HEK293 (cell line): ENCODE measurements around the gene FBN2.

Experiments
- CTCF ChIA-PET: fragments of 350-600 bp; formaldehyde crosslinking; extraction: SDS; loops from one replicate; lab custom pipeline; 2021; ENCODE audit warnings: antibody characterized with exemption; lab: Yijun Ruan, JAX
- POLR2A ChIA-PET: fragments of 300-600 bp; formaldehyde crosslinking; extraction: SDS; loops from one replicate; lab custom pipeline; 2020; ENCODE audit warnings: antibody characterized with exemption, inconsistent platforms; lab: Yijun Ruan, JAX
- H3K27ac ChIP-seq: fragments of 200-500 bp; sonication (Bioruptor generic); 2 replicates; pipeline ENCODE4 v1.5.1; 2014; ENCODE audit warnings: low read depth, low read length, control low read depth, inconsistent platforms; ENCODE audit errors: extremely low read depth
- H3K36me3 ChIP-seq, 2 experiments: fragments of 200-500 bp in 1 of 2; sonication (Bioruptor generic) in 1 of 2; 1 replicate in 1 of 2; 2 replicates in 1 of 2; pipeline ENCODE4 v1.5.1; 2014 to 2017; ENCODE audit warnings: inconsistent platforms in 2 of 2, low read length in 2 of 2; ENCODE audit not compliant: control insufficient read depth in 2 of 2, insufficient read depth in 1 of 2
- H3K4me1 ChIP-seq: fragments of 200-500 bp; sonication (Bioruptor generic); 2 replicates; pipeline ENCODE4 v1.5.1; 2014; ENCODE audit warnings: mild to moderate bottlenecking, low read length, inconsistent platforms; ENCODE audit not compliant: control insufficient read depth, insufficient read depth
- H3K4me3 ChIP-seq: 2 replicates; pipeline ENCODE4 v1.5.1; 2011; ENCODE audit warnings: low read depth, mild to moderate bottlenecking, control low read depth, low read length, moderate library complexity
- H3K9me3 ChIP-seq: fragments of 200-500 bp; sonication (Bioruptor generic); 2 replicates; pipeline ENCODE4 v1.5.1; 2014; ENCODE audit warnings: low read depth, low read length, inconsistent platforms; ENCODE audit not compliant: control insufficient read depth, insufficient read depth
- FEZF1 ChIP-seq: fragments of 450-650 bp; formaldehyde crosslinking; IDR thresholded peaks from 2 replicates; pipeline ENCODE4 v1.5.1; 2016; ENCODE audit warnings: missing biosample characterization, missing genetic modification characterization
- OVOL3 ChIP-seq: fragments of 450-650 bp; formaldehyde crosslinking; IDR thresholded peaks from 2 replicates; pipeline ENCODE4 v1.5.1; 2016; ENCODE audit warnings: missing biosample characterization, missing genetic modification characterization
- ZBTB20 ChIP-seq: fragments of 450-650 bp; formaldehyde crosslinking; IDR thresholded peaks from 2 replicates; pipeline ENCODE4 v1.5.1; 2016; ENCODE audit warnings: missing biosample characterization, missing genetic modification characterization
- ZNF114 ChIP-seq: fragments of 450-650 bp; formaldehyde crosslinking; IDR thresholded peaks from 2 replicates; pipeline ENCODE4 v1.5.0; 2017; ENCODE audit warnings: missing biosample characterization, missing genetic modification characterization
- ZNF157 ChIP-seq: fragments of 450-650 bp; formaldehyde crosslinking; IDR thresholded peaks from 2 replicates; pipeline ENCODE4 v1.5.1; 2016; ENCODE audit warnings: missing biosample characterization, missing genetic modification characterization
- ZNF366 ChIP-seq: fragments of 450-650 bp; formaldehyde crosslinking; conservative IDR thresholded peaks from 2 replicates; pipeline ENCODE4 v1.5.1; 2016; ENCODE audit warnings: missing biosample characterization, missing genetic modification characterization
- ZNF433 ChIP-seq: fragments of 450-650 bp; formaldehyde crosslinking; IDR thresholded peaks from 2 replicates; pipeline ENCODE4 v1.5.1; 2016; ENCODE audit warnings: missing biosample characterization, missing genetic modification characterization, low read depth
- ZNF529 ChIP-seq: fragments of 450-650 bp; formaldehyde crosslinking; IDR thresholded peaks from 2 replicates; pipeline ENCODE4 v1.5.1; 2017; ENCODE audit warnings: missing genetic modification characterization, missing biosample characterization; ENCODE audit not compliant: insufficient replicate concordance
- ZNF555 ChIP-seq: fragments of 450-650 bp; formaldehyde crosslinking; conservative IDR thresholded peaks from 2 replicates; pipeline ENCODE4 v1.5.1; 2017; ENCODE audit warnings: missing biosample characterization, mild to moderate bottlenecking, missing genetic modification characterization, inconsistent platforms
- ZNF600 ChIP-seq: fragments of 450-650 bp; formaldehyde crosslinking; IDR thresholded peaks from 2 replicates; pipeline ENCODE4 v1.5.1; 2016; ENCODE audit warnings: missing biosample characterization, missing genetic modification characterization
- ZNF623 ChIP-seq: fragments of 450-650 bp; formaldehyde crosslinking; IDR thresholded peaks from 2 replicates; pipeline ENCODE4 v1.5.1; 2016; ENCODE audit warnings: missing biosample characterization, missing genetic modification characterization
- ZNF654 ChIP-seq: fragments of 450-650 bp; formaldehyde crosslinking; IDR thresholded peaks from 2 replicates; pipeline ENCODE4 v1.5.1; 2016; ENCODE audit warnings: low read depth, missing biosample characterization, missing genetic modification characterization
- ZNF664 ChIP-seq: fragments of 450-650 bp; formaldehyde crosslinking; IDR thresholded peaks from 2 replicates; pipeline ENCODE4 v1.5.1; 2016; ENCODE audit warnings: missing biosample characterization, missing genetic modification characterization
- ZNF792 ChIP-seq: fragments of 450-650 bp; formaldehyde crosslinking; IDR thresholded peaks from 2 replicates; pipeline ENCODE4 v1.5.1; 2016; ENCODE audit warnings: missing biosample characterization, missing genetic modification characterization
- ZNF837 ChIP-seq: fragments of 450-650 bp; formaldehyde crosslinking; IDR thresholded peaks from 2 replicates; pipeline ENCODE4 v1.5.1; 2016; ENCODE audit warnings: missing biosample characterization, missing genetic modification characterization
- ZSCAN23 ChIP-seq: fragments of 450-650 bp; formaldehyde crosslinking; IDR thresholded peaks from 2 replicates; pipeline ENCODE4 v1.5.1; 2016; ENCODE audit warnings: missing biosample characterization, missing genetic modification characterization
- TF ChIP-seq, protein P1 (sequence below): fragments of 450-650 bp; formaldehyde crosslinking; IDR thresholded peaks from 2 replicates; pipeline ENCODE4 v1.5.1; 2016; ENCODE audit warnings: missing biosample characterization, missing genetic modification characterization, low read depth
- TF ChIP-seq, protein P2 (sequence below): fragments of 450-650 bp; formaldehyde crosslinking; IDR thresholded peaks from 2 replicates; pipeline ENCODE4 v1.5.1; 2016; ENCODE audit warnings: missing biosample characterization, missing genetic modification characterization
- TF ChIP-seq, protein P3 (sequence below): fragments of 450-650 bp; formaldehyde crosslinking; IDR thresholded peaks from 2 replicates; pipeline ENCODE4 v1.5.1; 2017; ENCODE audit warnings: missing biosample characterization, missing genetic modification characterization
- TF ChIP-seq, protein P4 (sequence below): fragments of 450-650 bp; formaldehyde crosslinking; IDR thresholded peaks from 2 replicates; pipeline ENCODE4 v1.5.1; 2017; ENCODE audit warnings: missing biosample characterization, missing genetic modification characterization
- TF ChIP-seq, protein P5 (sequence below): fragments of 450-650 bp; formaldehyde crosslinking; IDR thresholded peaks from 2 replicates; pipeline ENCODE4 v1.5.1; 2017; ENCODE audit warnings: missing biosample characterization, mild to moderate bottlenecking, missing genetic modification characterization, moderate library complexity
- TF ChIP-seq, protein P6 (sequence below): fragments of 450-650 bp; formaldehyde crosslinking; IDR thresholded peaks from 2 replicates; pipeline ENCODE4 v1.5.1; 2017; ENCODE audit warnings: missing biosample characterization, missing genetic modification characterization

The FBN2 gene

DNA sequence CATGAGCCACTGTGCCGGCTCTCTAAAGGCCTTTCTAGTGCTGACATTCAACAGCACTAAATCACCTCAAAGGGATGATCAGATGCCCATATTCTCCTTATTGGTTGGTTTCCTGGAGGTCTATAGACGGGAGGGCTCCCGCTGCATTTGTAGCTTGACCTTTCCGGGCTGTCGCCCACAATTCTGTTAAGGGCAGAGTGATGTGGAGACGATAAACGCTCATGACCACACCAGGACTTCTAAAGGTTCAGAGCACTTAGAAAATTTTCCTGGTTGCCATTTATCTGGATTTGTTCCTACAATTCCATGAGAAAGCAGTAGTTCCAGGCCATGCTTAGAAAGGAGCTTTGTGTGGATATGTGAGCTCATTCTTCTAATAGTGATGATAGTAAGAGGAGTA is 284.2 kb downstream of the FBN2 start:
- H3K9me3 ChIP-seq = no peaks in the 10 kb centered on the region
- no peak overlapping the region for H3K27ac ChIP-seq
- H3K4me3 ChIP-seq = no peak overlapping the region
- TF ChIP-seq ZNF114 (tag by site-specific recombination) (no peak), ZNF792 (tag by site-specific recombination) (no peak), ZNF433 (tag by site-specific recombination) (no peak), ZNF157 (tag by site-specific recombination) (no peak), ZNF555 (tag by site-specific recombination) (no peak), ZNF664 (tag by site-specific recombination) (no peak), OVOL3 (tag by site-specific recombination) (no peak)
- TF ChIP-seq, protein P1, sequence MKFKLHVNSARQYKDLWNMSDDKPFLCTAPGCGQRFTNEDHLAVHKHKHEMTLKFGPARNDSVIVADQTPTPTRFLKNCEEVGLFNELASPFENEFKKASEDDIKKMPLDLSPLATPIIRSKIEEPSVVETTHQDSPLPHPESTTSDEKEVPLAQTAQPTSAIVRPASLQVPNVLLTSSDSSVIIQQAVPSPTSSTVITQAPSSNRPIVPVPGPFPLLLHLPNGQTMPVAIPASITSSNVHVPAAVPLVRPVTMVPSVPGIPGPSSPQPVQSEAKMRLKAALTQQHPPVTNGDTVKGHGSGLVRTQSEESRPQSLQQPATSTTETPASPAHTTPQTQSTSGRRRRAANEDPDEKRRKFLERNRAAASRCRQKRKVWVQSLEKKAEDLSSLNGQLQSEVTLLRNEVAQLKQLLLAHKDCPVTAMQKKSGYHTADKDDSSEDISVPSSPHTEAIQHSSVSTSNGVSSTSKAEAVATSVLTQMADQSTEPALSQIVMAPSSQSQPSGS (tag by site-specific recombination) = no peak
- TF ChIP-seq, protein P2, sequence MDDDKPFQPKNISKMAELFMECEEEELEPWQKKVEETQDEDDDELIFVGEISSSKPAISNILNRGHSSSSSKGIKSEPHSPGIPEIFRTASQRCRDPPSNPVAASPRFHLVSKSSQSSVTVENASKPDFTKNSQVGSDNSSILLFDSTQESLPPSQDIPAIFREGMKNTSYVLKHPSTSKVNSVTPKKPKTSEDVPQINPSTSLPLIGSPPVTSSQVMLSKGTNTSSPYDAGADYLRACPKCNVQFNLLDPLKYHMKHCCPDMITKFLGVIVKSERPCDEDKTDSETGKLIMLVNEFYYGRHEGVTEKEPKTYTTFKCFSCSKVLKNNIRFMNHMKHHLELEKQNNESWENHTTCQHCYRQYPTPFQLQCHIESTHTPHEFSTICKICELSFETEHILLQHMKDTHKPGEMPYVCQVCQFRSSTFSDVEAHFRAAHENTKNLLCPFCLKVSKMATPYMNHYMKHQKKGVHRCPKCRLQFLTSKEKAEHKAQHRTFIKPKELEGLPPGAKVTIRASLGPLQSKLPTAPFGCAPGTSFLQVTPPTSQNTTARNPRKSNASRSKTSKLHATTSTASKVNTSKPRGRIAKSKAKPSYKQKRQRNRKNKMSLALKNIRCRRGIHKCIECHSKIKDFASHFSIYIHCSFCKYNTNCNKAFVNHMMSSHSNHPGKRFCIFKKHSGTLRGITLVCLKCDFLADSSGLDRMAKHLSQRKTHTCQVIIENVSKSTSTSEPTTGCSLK = no peak
- TF ChIP-seq, protein P3, sequence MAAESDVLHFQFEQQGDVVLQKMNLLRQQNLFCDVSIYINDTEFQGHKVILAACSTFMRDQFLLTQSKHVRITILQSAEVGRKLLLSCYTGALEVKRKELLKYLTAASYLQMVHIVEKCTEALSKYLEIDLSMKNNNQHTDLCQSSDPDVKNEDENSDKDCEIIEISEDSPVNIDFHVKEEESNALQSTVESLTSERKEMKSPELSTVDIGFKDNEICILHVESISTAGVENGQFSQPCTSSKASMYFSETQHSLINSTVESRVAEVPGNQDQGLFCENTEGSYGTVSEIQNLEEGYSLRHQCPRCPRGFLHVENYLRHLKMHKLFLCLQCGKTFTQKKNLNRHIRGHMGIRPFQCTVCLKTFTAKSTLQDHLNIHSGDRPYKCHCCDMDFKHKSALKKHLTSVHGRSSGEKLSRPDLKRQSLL (tag by site-specific recombination) = no peak
- TF ChIP-seq, protein P4, sequence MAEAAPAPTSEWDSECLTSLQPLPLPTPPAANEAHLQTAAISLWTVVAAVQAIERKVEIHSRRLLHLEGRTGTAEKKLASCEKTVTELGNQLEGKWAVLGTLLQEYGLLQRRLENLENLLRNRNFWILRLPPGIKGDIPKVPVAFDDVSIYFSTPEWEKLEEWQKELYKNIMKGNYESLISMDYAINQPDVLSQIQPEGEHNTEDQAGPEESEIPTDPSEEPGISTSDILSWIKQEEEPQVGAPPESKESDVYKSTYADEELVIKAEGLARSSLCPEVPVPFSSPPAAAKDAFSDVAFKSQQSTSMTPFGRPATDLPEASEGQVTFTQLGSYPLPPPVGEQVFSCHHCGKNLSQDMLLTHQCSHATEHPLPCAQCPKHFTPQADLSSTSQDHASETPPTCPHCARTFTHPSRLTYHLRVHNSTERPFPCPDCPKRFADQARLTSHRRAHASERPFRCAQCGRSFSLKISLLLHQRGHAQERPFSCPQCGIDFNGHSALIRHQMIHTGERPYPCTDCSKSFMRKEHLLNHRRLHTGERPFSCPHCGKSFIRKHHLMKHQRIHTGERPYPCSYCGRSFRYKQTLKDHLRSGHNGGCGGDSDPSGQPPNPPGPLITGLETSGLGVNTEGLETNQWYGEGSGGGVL (tag by site-specific recombination) = no peak
- TF ChIP-seq, all 188 proteins: peak for 0
- Histone ChIP-seq H3K36me3 (peaks cover 4 to 6% of the 10 kb centered on the region in 2 experiments; a peak in 2 of 3 replicates), H3K4me1 (no peaks in the 10 kb centered on the region)
- ChIA-PET CTCF (no interaction called here), POLR2A (no interaction called here)

DNA sequence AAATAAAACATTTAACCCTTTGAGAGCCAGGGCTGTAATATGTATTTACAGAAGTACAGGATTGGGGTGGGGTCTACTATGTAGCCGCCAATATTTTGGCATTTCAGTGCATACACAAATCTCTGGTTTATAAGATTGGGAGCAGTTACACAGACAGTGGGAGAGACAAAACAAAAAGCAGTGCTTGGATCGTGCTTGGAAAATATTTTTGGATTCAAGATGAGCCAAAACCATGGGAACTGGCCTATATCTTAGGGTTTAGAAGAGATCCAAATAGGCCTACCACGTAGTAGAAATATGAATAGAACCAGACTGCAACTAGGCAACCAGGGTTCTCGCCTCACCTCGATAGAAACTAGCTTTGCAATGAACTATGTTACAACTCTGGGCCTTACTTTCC is 284.9 kb downstream of the FBN2 start:
- POLR2A ChIA-PET = no interaction called here
- CTCF ChIA-PET = no interaction called here
- TF ChIP-seq FEZF1 (tag by site-specific recombination) (no peak), ZNF529 (tag by site-specific recombination) (no peak), ZBTB20 (tag by site-specific recombination) (no peak), ZNF366 (tag by site-specific recombination) (no peak), ZNF837 (no peak), ZSCAN23 (tag by site-specific recombination) (no peak), ZNF623 (tag by site-specific recombination) (no peak), ZNF600 (tag by site-specific recombination) (no peak), ZNF654 (no peak)
- TF ChIP-seq, protein P5, sequence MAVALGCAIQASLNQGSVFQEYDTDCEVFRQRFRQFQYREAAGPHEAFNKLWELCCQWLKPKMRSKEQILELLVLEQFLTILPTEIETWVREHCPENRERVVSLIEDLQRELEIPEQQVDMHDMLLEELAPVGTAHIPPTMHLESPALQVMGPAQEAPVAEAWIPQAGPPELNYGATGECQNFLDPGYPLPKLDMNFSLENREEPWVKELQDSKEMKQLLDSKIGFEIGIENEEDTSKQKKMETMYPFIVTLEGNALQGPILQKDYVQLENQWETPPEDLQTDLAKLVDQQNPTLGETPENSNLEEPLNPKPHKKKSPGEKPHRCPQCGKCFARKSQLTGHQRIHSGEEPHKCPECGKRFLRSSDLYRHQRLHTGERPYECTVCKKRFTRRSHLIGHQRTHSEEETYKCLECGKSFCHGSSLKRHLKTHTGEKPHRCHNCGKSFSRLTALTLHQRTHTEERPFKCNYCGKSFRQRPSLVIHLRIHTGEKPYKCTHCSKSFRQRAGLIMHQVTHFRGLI (tag by site-specific recombination) = no peak
- TF ChIP-seq, protein P6, sequence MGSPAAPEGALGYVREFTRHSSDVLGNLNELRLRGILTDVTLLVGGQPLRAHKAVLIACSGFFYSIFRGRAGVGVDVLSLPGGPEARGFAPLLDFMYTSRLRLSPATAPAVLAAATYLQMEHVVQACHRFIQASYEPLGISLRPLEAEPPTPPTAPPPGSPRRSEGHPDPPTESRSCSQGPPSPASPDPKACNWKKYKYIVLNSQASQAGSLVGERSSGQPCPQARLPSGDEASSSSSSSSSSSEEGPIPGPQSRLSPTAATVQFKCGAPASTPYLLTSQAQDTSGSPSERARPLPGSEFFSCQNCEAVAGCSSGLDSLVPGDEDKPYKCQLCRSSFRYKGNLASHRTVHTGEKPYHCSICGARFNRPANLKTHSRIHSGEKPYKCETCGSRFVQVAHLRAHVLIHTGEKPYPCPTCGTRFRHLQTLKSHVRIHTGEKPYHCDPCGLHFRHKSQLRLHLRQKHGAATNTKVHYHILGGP (tag by site-specific recombination) = no peak

More for the DNA sequence above, 284.9 kb downstream of the FBN2 start:
- Histone ChIP-seq H3K9me3 (no peaks in the 10 kb centered on the region), H3K4me1 (no peaks in the 10 kb centered on the region), H3K4me3 (no peak overlapping the region), H3K36me3 (peaks cover under 1 to 3% of the 10 kb centered on the region in 2 experiments; a peak in 2 of 3 replicates), H3K27ac (no peak overlapping the region)
